ENCODE results near the gene NMRAL1. TPM values are rescaled to one million over a fixed set of nuclear protein-coding genes. Genes with fewer than 3 reads are reported as not detected.

The NMRAL1 gene
- total RNA-seq, 1 donor from 2014 or later: 24.9 TPM

Other genes with a start within 250 kb of the NMRAL1 start
- 350 TPM for gene SRL, start 232.5 kb downstream of the NMRAL1 start, total RNA-seq
- 4.0 TPM for gene TFAP4, start 201.6 kb downstream of the NMRAL1 start, total RNA-seq
- 14.6 TPM for gene GLIS2, start 158.6 kb downstream of the NMRAL1 start, total RNA-seq
- gene PAM16, start 123.3 kb downstream of the NMRAL1 start, total RNA-seq: 74.0 TPM
- 5.7 TPM for gene VASN, start 102.8 kb downstream of the NMRAL1 start, total RNA-seq
- 11.6 TPM for gene CORO7, start 58.0 kb downstream of the NMRAL1 start, total RNA-seq
- gene DNAJA3, start 48.8 kb downstream of the NMRAL1 start, total RNA-seq: 76.8 TPM
- 125 TPM for gene HMOX2, start 1.8 kb upstream of the NMRAL1 start, total RNA-seq
- 45.2 TPM for gene CDIP1, start 64.1 kb upstream of the NMRAL1 start, total RNA-seq
- gene C16orf96, start 81.7 kb upstream of the NMRAL1 start, total RNA-seq: 0.11 TPM
- 27.5 TPM for gene UBALD1, start 140.3 kb upstream of the NMRAL1 start, total RNA-seq
- 27.9 TPM for gene MGRN1, start 150.2 kb upstream of the NMRAL1 start, total RNA-seq
- gene NUDT16L1, start 218.9 kb upstream of the NMRAL1 start, total RNA-seq: 52.8 TPM